Osteoblast (primary cell): ENCODE results near the gene HSD17B1. TPM values are rescaled to one million over a fixed set of nuclear protein-coding genes. Genes with fewer than 3 reads are reported as not detected.

Source experiments
- DNase-seq: peaks from one replicate; pipeline ENCODE4 v3.0.0; 2011; ENCODE audit warnings: low spot score, mixed read lengths; ENCODE audit not compliant: insufficient read length; ENCODE audit errors: missing footprints
- H2AFZ ChIP-seq: 2 replicates; pipeline ENCODE4 v1.6.0; 2011; ENCODE audit warnings: mild to moderate bottlenecking, low read length
- H3K27ac ChIP-seq: 2 replicates; pipeline ENCODE4 v1.5.1; 2011; ENCODE audit warnings: mild to moderate bottlenecking, low read depth, low read length, moderate library complexity
- H3K27me3 ChIP-seq: 2 replicates; pipeline ENCODE4 v1.6.0; 2012; ENCODE audit warnings: mild to moderate bottlenecking, control low read depth, inconsistent platforms, low read length, moderate library complexity; ENCODE audit not compliant: insufficient read depth
- H3K36me3 ChIP-seq: 2 replicates; pipeline ENCODE4 v1.5.1; 2011; ENCODE audit warnings: mild to moderate bottlenecking, low read length, control low read depth, moderate library complexity; ENCODE audit not compliant: insufficient read depth
- H3K4me1 ChIP-seq: 2 replicates; pipeline ENCODE4 v1.5.1; 2011; ENCODE audit warnings: mild to moderate bottlenecking, low read length, control low read depth, moderate library complexity; ENCODE audit not compliant: insufficient read depth
- H3K4me2 ChIP-seq: 2 replicates; pipeline ENCODE4 v1.6.0; 2011; ENCODE audit warnings: mild to moderate bottlenecking, low read length; ENCODE audit not compliant: insufficient read depth
- H3K4me3 ChIP-seq: fragments of 200-600 bp; sonication (generic); 3 replicates; pipeline ENCODE4 v1.5.1; 2012; ENCODE audit warnings: mild to moderate bottlenecking, low read length, inconsistent platforms; ENCODE audit not compliant: insufficient read depth
- H3K79me2 ChIP-seq: 2 replicates; pipeline ENCODE4 v1.6.0; 2012; ENCODE audit warnings: mild to moderate bottlenecking, low read length, control low read depth, inconsistent platforms; ENCODE audit not compliant: insufficient read depth
- H3K9me3 ChIP-seq: 2 replicates; pipeline ENCODE4 v1.5.1; 2011; ENCODE audit warnings: low read depth, low read length, control low read depth
- H4K20me1 ChIP-seq: 2 replicates; pipeline ENCODE4 v1.6.0; 2012; ENCODE audit warnings: mild to moderate bottlenecking, low read length, control low read depth; ENCODE audit not compliant: insufficient read depth
- total RNA-seq: library from RNA; depleted of rRNA; stranded (reverse); fragments of >200 nt; gene quantifications from 2 replicates; pipeline ENCODE4 v1.2.3, GENCODE V29; 2012
- TF ChIP-seq, protein P1 (sequence below): IDR thresholded peaks from 2 replicates; pipeline ENCODE4 v1.5.1; 2011; ENCODE audit warnings: mild to moderate bottlenecking, low read depth, low read length, moderate library complexity; ENCODE audit errors: extremely low read depth

HSD17B1 gene
- total RNA-seq, 1 donor, result 1.1 TPM

DNA sequence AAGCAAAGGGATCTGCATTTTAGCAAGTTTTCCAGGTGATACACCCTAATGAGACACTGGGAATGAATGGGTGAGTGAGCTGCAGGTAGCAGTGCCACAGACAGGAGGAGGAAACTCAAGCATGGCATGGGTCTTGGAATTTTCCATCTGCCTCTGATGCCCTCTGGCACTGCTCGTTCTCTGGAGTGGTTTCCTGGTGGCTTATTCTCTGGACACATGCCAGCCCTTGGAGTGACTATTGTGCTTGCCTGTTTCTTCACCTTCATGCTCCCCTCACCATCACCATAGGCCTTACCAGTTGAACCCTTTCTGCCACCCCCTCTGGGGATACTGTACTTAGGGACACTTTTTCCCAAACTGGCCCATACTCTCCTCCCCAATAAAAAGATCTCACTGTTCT is 10.8 kb downstream of the HSD17B1 start:
- TF ChIP-seq, protein P1, sequence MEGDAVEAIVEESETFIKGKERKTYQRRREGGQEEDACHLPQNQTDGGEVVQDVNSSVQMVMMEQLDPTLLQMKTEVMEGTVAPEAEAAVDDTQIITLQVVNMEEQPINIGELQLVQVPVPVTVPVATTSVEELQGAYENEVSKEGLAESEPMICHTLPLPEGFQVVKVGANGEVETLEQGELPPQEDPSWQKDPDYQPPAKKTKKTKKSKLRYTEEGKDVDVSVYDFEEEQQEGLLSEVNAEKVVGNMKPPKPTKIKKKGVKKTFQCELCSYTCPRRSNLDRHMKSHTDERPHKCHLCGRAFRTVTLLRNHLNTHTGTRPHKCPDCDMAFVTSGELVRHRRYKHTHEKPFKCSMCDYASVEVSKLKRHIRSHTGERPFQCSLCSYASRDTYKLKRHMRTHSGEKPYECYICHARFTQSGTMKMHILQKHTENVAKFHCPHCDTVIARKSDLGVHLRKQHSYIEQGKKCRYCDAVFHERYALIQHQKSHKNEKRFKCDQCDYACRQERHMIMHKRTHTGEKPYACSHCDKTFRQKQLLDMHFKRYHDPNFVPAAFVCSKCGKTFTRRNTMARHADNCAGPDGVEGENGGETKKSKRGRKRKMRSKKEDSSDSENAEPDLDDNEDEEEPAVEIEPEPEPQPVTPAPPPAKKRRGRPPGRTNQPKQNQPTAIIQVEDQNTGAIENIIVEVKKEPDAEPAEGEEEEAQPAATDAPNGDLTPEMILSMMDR, result no peak
- H3K27ac ChIP-seq, result peak overlapping the region; percentile 90
- H3K4me2 ChIP-seq, result peak overlapping the region; percentile 88
- DNase-seq, result no peak
- no peaks in the 10 kb centered on the region for H3K27me3 ChIP-seq
- no peaks in the 10 kb centered on the region for H4K20me1 ChIP-seq
- peaks cover 32% of the 10 kb centered on the region for H3K4me1 ChIP-seq
- peaks cover 34% of the 10 kb centered on the region for H3K36me3 ChIP-seq
- peak overlapping the region; percentile 93 for H3K4me3 ChIP-seq
- no peak overlapping the region for H2AFZ ChIP-seq
- H3K9me3 ChIP-seq, result no peaks in the 10 kb centered on the region
- H3K79me2 ChIP-seq, result peaks cover 57% of the 10 kb centered on the region

DNA sequence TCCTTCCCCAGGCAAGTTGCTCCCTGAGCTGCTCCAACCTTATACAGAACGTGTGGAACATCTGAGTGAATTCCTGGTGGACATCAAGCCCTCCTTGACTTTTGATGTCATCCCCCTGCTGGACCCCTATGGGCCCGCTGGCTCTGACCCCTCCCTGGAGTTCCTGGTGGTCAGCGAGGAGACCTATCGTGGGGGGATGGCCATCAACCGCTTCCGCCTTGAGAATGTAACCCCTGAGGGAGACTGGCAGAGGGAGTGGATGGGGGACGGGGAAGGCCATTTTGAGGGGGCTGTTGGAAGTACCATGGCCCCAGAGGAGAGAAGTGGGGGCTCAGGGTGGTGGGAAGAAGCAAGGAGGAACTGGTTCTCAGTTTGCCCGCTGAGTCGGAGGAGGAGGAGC is 11.2 kb downstream of the HSD17B1 start:
- TF ChIP-seq, protein P1, result no peak
- Histone ChIP-seq H3K36me3 (peaks cover 38% of the 10 kb centered on the region), H3K4me3 (no peak overlapping the region), H3K27ac (peak overlapping the region; percentile 90), H3K4me1 (peaks cover 32% of the 10 kb centered on the region), H2AFZ (no peak overlapping the region), H3K4me2 (peak overlapping the region; percentile 88), H4K20me1 (no peaks in the 10 kb centered on the region), H3K9me3 (no peaks in the 10 kb centered on the region), H3K79me2 (peaks cover 61% of the 10 kb centered on the region), H3K27me3 (no peaks in the 10 kb centered on the region)
- peak; percentile 36 for DNase-seq

DNA sequence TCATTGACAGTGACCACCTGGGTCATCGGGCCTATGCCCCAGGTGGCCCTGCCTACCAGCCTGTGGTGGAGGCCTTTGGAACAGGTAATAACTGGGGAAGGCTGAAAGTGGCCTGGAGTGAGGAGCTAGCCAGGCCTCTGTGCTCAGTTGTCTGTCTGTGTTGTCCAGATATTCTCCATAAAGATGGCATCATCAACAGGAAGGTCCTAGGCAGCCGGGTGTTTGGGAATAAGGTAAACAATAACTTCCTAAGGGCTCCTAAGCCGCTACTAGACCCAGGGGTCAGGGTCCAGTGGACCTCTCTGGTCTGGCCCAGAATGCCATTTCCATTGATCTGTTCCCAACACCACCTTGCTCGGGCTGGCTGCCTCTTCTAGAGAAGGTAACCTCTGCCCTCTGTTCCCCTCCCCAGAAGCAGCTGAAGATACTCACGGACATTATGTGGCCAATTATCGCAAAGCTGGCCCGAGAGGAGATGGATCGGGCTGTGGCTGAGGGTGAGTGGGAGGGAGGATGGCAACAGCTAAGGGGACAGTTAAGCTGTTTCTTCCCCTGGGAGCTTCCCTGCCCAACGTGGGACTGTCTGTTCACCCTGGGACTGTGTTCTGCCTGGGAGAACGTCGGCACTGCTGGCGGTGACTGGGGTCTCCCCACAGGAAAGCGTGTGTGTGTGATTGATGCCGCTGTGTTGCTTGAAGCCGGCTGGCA is 12.2 kb downstream of the HSD17B1 start:
- Histone ChIP-seq H2AFZ (no peak overlapping the region), H3K4me2 (no peak overlapping the region), H3K36me3 (peaks cover 48% of the 10 kb centered on the region), H3K27me3 (no peaks in the 10 kb centered on the region), H3K4me3 (no peak overlapping the region), H3K4me1 (peaks cover 32% of the 10 kb centered on the region), H4K20me1 (peaks cover 9% of the 10 kb centered on the region), H3K9me3 (no peaks in the 10 kb centered on the region), H3K79me2 (peaks cover 71% of the 10 kb centered on the region), H3K27ac (no peak overlapping the region)
- TF ChIP-seq, protein P1, result no peak
- peak; percentile 37 for DNase-seq

DNA sequence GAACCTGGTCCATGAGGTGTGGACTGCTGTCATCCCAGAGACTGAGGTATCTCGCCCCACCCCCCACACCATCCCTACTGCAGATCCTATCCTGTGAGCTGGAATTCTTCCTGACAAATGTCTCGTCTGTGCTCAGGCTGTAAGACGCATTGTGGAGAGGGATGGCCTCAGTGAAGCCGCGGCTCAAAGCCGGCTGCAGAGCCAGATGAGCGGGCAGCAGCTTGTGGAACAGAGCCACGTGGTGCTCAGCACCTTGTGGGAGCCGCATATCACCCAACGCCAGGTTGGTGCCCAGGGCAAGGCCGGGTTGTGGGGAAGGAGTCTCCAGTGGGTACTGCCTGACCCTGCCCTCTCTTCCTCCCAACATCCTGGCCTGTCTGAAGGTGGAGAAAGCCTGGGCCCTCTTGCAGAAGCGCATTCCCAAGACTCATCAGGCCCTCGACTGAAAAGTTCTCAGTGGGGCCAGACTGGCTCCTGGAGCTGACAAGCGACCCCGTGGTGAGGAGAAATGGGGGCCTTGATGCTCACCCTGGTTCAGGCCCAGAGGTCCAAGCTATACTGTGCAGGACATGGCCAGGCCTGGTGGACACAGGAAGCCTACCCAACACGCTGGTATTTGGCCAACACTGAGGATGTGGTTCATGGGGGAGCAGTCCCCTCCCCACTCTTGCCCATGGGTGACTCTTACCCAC is 12.9 kb downstream of the HSD17B1 start:
- peaks cover 9% of the 10 kb centered on the region for H4K20me1 ChIP-seq
- no peak overlapping the region for H3K4me3 ChIP-seq
- TF ChIP-seq, protein P1, result no peak
- no peaks in the 10 kb centered on the region for H3K27me3 ChIP-seq
- DNase-seq, result peak; percentile 52
- H3K79me2 ChIP-seq, result peaks cover 72% of the 10 kb centered on the region
- no peak overlapping the region for H3K4me2 ChIP-seq
- no peak overlapping the region for H3K27ac ChIP-seq
- H3K9me3 ChIP-seq, result no peaks in the 10 kb centered on the region
- H3K36me3 ChIP-seq, result peaks cover 54% of the 10 kb centered on the region
- H3K4me1 ChIP-seq, result peaks cover 32% of the 10 kb centered on the region
- H2AFZ ChIP-seq, result no peak overlapping the region
